IPS DF 19.7 (cell line): ENCODE data around the gene DAB2IP.

Experiments used
- DNase-seq: peaks from one replicate; pipeline ENCODE4 v3.0.0-alpha.2; 2013; ENCODE audit warnings: low read depth, low spot score

DAB2IP gene

DNA sequence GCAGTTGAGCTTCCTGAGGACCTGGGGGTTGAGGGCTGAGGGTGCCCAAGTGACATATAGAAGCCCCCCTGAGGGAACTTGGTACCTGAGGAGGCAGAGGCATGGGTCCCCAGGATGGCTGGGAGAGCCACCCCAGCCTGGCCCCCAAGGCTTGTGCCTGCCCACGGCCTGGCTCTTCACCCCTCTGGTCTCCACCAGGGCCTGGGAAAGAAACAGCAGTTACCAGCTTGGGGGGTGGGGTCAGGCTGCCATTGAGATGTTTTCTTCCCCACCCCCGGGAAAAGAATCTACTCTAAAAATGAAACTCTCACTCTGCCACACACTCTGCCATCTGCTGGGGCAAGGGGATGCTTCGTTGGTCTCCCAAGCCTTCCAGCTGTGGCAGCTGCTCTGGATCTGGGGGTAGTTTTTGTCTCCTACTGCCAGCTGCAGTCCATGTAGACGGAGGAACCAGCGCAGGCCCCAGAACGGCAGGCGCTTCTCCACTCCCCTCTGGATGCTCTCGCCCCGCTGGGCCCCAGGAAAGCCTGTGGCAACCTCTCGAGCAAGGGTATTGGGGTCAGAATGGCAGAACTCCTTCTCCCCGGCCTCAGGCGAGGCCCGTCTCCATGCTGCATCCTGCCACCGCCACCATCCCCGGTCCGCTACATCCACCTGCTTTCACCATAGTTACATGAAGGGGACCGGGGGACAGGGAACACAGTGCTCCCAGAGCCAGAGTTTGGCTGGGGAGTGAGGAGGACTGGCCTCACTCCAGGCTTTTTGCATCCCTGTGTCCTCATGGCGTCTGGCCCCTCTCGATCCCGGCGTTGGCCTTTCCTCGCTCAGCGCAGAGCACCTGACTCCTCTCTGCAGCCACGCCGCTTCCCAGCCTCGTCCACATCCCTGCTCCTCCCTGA, 123.5 kb downstream of the DAB2IP start:
- DNase-seq: no peak

DNA sequence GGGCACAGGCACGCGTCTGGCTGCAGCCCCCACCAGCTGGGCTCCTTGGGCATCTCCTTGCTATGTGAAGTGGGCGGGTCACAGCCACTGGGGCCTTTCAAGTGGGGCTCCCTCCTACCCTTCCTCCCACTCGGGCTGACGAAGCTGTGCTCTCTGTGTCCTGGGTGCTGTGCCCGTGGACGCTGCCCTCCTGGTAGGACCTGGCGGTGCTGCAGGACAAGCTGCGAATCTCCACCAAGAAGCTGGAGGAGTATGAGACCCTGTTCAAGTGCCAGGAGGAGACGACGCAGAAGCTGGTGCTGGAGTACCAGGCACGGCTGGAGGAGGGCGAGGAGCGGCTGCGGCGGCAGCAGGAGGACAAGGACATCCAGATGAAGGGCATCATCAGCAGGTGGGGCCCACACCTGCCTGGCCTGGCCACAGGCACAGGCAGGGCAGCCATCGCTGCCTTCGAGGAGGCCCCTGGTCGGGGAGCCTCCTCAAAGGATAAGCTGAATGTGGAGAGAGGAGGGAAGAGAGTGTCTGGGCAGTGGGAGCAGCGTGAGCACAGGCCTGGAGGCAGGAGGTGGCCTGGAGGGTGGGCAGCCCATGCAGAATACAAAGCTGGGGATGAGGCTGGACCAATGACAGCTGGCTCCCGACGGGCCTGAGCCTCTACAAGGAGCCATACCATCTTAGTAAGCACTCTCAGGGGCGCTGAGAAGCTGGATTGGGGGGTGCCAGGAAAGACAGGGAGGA, 124.7 kb downstream of the DAB2IP start:
- no peak for DNase-seq

DNA sequence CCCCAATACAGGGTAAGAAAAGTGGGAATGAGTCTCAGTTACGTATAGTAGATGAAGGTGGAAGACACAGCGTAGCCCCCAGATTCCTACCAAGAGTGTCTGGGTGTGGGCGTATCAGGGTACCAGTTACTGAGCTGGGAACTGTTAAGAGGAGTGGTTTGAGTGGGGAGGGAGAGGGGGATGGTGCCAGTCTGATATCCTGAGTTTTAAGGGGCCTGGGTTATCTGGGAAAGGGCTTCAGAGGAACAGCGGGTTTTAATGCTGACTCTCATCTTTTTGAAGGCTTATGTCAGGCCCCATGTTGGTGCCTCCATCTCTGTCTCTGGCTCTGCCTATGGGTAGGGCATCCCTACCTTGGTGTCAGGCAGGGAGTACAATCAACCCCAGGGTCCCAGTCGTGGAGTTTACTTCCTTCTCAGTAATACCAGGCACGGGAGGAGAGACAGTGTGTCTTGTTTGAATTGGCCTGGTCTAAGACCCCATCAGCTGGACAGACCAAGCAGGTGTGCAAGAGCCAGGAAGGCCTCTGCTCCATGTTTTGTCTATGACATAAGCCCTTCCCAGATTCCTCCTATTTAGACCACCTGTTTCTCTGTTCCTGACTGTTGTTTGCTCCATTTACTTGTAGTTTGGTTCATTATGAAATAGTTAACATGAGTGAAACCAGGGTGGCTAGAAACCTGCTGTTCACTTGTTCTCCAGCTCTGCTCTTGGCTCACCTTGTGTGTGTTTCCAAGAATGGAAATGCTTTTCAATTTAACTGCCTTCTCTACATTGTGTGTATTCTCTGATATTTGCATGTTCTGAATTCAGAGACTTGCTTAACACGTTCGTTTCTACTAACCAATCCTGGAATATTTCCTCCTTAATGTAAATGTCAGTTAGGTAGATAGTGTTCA, 125.6 kb downstream of the DAB2IP start:
- DNase-seq: no peak

DNA sequence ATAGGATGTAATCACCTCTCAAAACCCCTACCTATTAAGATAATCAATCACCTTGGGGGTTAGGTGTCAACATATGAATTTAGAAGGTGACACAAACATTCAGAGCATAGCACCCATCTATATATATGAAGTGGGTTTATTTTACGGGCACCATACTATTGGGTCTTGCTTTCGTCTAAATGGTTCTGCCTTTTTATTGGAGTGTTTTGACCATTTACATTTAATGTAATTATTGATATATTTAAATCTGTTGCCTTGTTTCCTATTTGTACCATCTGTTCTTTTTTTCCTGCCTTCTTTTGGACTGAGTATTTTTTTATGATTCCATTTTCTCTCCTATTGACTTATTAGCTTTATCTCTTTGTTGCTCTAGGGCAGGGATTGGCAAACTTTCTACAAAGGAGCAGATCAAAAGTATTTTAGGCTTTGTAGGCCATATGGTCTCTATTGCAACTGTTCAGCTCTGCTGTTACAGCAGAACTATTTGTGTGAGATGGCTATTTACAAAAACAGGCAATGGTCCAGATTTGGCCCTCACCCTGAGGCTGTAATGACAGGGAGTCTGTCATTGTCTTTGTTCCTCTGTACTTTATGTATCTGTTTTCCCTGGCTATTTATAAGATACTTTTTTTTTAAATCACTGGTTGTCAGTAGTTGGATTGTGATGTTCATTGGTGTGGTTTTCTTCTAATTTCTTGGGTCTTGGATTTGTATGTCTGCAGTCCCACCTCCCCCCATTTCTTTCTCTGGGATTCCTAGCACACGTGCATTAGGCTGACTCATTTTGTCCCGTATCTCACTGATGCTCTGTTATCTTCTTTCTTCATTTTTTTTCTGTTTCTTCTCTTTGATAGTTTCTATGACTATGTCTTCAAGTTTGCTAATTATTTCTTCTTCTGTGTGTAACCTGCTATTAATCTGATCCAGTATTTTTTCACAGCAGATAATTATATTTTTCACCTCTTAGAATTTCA, 127.1 kb downstream of the DAB2IP start:
- DNase-seq: no peak

DNA sequence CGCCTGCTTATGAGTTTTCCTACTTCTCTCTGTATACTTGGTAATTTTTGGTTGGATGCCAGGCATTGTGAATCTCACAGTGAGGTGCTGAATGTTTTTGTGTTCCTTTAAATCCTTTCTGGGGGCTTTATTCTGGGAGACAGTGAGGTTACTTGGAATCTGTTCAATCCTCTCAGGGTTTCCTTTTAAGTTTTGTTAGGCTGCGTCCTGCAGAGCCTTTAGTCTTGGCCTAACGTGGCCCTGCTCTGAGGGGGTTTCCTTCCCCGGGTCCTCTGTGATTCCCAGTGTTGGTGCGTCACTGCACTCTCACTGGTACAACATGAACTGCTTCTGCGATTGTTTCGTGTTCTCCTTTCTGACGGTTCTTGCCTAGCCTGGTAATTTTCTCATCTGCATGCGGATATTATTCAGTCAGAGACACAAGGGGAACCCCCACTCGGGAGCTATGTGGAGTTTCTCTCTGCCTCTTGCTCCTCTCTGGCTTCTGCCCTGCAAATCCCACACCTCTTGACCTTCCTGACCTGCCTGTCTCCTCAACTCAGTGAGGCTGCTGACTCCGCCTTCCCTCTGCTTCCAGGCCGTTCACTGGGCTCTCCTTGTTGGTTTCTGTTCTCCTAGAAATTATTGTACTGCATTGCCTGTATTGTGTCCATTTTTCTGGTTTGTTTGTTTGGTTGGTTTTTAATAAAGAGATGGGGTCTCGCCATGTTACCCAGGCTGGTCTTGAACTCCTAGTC, 128.1 kb downstream of the DAB2IP start:
- no peak for DNase-seq

GRCh38 chr9:121780177-121781040, 129.0 kb downstream of the DAB2IP start:
- no peak for DNase-seq

- no peak for DNase-seq
Observed at GRCh38 chr9:121781145-121781548, 129.7 kb downstream of the DAB2IP start.

DNA sequence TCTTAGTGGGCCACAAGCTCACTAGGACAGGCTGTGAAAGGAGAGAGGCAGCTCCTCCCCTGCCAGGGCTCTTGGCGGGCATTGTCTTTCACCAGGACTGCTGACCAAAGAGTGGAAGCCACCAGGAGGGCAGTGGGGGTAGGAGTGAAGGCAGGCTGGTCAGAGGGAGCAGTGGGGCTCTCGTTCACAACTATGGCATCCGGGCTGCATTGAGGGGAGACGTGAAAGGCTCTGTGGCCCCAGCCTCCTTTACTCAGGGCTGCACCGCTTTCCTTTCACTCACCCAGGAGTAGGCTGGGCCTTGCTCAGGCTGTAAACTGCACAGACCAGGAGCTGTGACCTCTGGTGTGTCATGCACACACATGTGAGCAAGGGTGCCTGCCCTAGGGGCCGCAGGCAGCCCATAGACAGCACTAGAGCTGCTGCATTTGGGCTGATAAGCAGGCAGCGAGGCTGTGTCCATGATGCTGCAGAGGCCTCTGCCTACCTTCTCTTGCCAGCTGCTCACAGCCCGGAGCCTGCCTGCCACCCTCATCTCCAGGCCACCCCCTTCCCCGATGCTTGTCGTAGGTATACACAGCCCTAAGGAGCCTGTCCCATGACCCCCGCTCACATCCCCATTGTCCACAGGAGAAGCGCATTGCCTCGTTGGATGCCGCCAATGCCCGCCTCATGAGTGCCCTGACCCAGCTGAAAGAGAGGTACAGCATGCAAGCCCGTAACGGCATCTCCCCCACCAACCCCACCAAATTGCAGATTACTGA, 130.4 kb downstream of the DAB2IP start:
- no peak for DNase-seq

- no peak for DNase-seq
Observed at GRCh38 chr9:121782514-121783110, 131.2 kb downstream of the DAB2IP start.

GRCh38 chr9:121783111-121783510, 131.7 kb downstream of the DAB2IP start:
- DNase-seq: no peak

GRCh38 chr9:121783521-121784507, 132.4 kb downstream of the DAB2IP start:
- DNase-seq: no peak

DNA sequence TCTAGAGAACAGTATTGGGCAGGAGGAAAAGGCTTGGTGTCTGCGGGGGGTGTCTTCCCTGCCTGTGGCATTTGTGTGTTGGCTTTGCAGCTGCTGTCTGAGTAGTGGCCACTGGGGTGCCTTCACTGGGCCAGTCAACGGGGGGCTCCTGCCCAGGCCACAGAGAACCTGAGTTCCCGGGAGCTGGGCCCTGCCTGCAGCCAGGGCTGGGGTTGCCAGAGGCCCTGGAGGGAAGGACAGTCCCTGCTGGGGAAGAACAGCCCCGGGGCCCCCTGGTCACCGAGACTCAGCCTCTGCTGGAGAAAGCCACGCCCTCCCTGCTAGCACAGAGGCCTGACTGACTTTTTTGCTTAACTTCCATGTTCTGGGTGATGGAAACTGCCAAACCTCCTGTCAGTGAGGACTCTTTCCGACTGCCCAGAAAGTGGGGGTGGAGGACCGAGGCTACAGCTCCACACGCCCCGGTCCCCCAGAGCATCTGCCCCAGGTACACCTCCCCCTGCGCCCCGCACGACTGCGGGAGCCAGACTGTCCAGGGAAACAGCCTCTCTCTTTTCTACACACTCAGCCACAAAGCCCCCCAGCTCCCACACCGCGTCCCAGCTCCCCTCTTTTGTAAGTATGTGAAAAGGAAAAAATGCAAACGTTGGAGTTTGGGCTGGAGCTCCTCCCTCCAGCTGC, 133.4 kb downstream of the DAB2IP start:
- no peak for DNase-seq

- no peak for DNase-seq
Observed at GRCh38 chr9:121785673-121786542, 134.5 kb downstream of the DAB2IP start.

DNA sequence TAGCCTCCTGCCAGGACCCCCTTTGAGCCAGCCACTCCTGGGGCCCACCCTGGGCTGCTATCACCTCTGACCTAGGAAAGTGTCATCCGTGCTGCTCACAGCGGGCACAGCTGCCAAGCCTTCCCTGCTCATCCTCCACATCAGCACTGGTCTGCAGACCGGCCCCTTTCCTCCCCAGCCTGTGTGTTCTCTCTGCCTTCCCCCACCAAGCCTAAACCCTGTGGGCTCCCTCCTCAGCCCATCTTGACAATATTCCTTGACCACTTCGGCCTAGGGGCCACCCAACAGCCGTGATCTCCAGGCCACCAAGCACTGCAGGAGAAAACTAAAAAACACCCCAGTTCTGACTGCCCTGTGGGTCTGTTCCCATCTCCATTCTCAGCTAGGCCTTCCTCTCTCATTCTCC, 135.1 kb downstream of the DAB2IP start:
- no peak for DNase-seq

- no peak for DNase-seq
Observed at GRCh38 chr9:121786998-121787422, 135.6 kb downstream of the DAB2IP start.
